Lung (tissue), 12 donors: ENCODE results near the gene SNX9. TPM values are rescaled to one million over a fixed set of nuclear protein-coding genes. Genes with fewer than 3 reads are reported as not detected.

Source experiments
- ATAC-seq: fragments of 200-7000 bp; cut with Tn5 transposase; one replicate; pipeline ENCODE4 v1.9.1; 2020; ENCODE audit warnings: moderate number of reproducible peaks; ENCODE audit not compliant: insufficient read depth, low FRiP score
- DNase-seq, 3 donors: peaks; one replicate each; pipeline ENCODE4 v3.0.0-alpha.2; 2013 to 2017
- H3K27ac ChIP-seq, 2 donors: one replicate each; pipeline ENCODE4 v1.5.1; 2013; ENCODE audit warnings: mild to moderate bottlenecking in 2 of 2, moderate library complexity in 2 of 2, control low read depth in 1 of 2, inconsistent platforms in 1 of 2, low read depth in 1 of 2, low read length in 1 of 2
- H3K27me3 ChIP-seq, 3 donors: one replicate each; pipeline ENCODE4 v1.5.1; 2013; ENCODE audit warnings: low read length in 2 of 3; ENCODE audit not compliant: control insufficient read depth in 3 of 3, insufficient read depth in 3 of 3
- H3K36me3 ChIP-seq, 4 donors: one replicate each; pipeline ENCODE4 v1.5.1; 2013; ENCODE audit warnings: low read length in 4 of 4, mild to moderate bottlenecking in 1 of 4, moderate library complexity in 1 of 4; ENCODE audit not compliant: control insufficient read depth in 4 of 4, insufficient read depth in 4 of 4
- H3K4me1 ChIP-seq, 5 donors: one replicate each; pipeline ENCODE4 v1.5.1; 2013; ENCODE audit warnings: low read length in 5 of 5, mild to moderate bottlenecking in 2 of 5, moderate library complexity in 1 of 5; ENCODE audit not compliant: control insufficient read depth in 5 of 5, insufficient read depth in 5 of 5
- H3K4me3 ChIP-seq: one replicate; pipeline ENCODE4 v1.5.1; 2013; ENCODE audit warnings: mild to moderate bottlenecking, control low read depth, moderate library complexity
- H3K9ac ChIP-seq, 2 donors: one replicate each; pipeline ENCODE4 v1.5.1; 2013; ENCODE audit warnings: low read length in 2 of 2, control low read depth in 1 of 2; ENCODE audit not compliant: insufficient read depth in 1 of 2
- H3K9me3 ChIP-seq, 4 donors: one replicate each; pipeline ENCODE4 v1.5.1; 2013; ENCODE audit warnings: low read length in 3 of 4, mild to moderate bottlenecking in 1 of 4, moderate library complexity in 1 of 4; ENCODE audit not compliant: control insufficient read depth in 4 of 4, insufficient read depth in 3 of 4
- WGBS, 2 donors: extraction: QIAGEN DNeasy Blood & Tissue Kit; methylation state at CpG; one replicate each; pipeline ENCODE4 v1.1.7; 2013; 5-methylcytosine and 5-hydroxymethylcytosine counted together
- polyA plus RNA-seq, 2 donors: library from polyadenylated mRNA; stranded (reverse); fragments of 200-250 nt; gene quantifications; one replicate each; pipeline ENCODE4 v1.2.1, GENCODE V29; 2013
- total RNA-seq, 2 donors: library from RNA; depleted of rRNA in 1 of 2; stranded (reverse); fragments of >200 nt in 1 of 2; gene quantifications; one replicate each; pipeline ENCODE4 v1.2.1, GENCODE V29; 2014 to 2021
- TF ChIP-seq, protein P1 (sequence below): IDR thresholded peaks from 2 replicates; pipeline ENCODE4 v1.5.1; 2012; ENCODE audit warnings: mild to moderate bottlenecking; ENCODE audit errors: control extremely low read depth, extremely low read depth
- donor health status: control.
- donor health status: control.
- donor health status: Bipolar disorder and iron deficiency.
- donor health status: healthy.
- donor health status: DM: yes; HTN: yes; CAD: no.

SNX9 gene
- total and polyA plus RNA-seq, 4 donors, result 13.8 to 35.0 (median 23.8) TPM

GRCh38 chr6:157806131-157806855 lies 16.8 kb upstream of the SNX9 start:
- H3K9ac ChIP-seq, result no peak overlapping the region
- ATAC-seq (no peak), DNase-seq (peak in 2 of 3 donors; percentile 42 to 47)
- H3K9me3 ChIP-seq, result peaks cover 0 to 4% (median under 1%) of the 10 kb centered on the region in 4 donors
- H3K27ac ChIP-seq, result no peak overlapping the region
- H3K27me3 ChIP-seq, result no peaks in the 10 kb centered on the region
- 71 to 85% methylated on average over 3 of the region's 3 CpGs for whole genome bisulfite sequencing, 2 donors
- TF ChIP-seq, protein P1, sequence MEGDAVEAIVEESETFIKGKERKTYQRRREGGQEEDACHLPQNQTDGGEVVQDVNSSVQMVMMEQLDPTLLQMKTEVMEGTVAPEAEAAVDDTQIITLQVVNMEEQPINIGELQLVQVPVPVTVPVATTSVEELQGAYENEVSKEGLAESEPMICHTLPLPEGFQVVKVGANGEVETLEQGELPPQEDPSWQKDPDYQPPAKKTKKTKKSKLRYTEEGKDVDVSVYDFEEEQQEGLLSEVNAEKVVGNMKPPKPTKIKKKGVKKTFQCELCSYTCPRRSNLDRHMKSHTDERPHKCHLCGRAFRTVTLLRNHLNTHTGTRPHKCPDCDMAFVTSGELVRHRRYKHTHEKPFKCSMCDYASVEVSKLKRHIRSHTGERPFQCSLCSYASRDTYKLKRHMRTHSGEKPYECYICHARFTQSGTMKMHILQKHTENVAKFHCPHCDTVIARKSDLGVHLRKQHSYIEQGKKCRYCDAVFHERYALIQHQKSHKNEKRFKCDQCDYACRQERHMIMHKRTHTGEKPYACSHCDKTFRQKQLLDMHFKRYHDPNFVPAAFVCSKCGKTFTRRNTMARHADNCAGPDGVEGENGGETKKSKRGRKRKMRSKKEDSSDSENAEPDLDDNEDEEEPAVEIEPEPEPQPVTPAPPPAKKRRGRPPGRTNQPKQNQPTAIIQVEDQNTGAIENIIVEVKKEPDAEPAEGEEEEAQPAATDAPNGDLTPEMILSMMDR, result no peak
- H3K4me3 ChIP-seq, result no peak overlapping the region
- H3K4me1 ChIP-seq, result no peaks in the 10 kb centered on the region
- no peaks in the 10 kb centered on the region for H3K36me3 ChIP-seq

DNA sequence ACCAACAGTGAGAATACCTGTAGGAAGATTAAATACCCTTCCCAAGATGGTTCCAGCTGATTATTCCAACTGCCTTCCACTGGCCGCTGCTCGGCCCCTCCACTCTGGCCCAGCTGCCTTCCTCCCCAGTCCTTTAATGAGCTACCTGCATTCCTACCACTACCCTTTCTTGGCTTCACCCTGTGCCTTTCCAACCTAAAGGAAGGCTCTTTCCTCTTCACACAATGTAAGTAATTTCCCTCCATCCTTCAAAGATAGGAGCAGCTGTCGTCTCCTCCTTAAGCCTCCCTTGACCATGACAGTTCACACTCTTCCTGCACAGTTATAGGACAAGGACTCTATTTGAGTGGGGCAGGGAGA lies 16.2 kb upstream of the SNX9 start:
- H3K4me3 ChIP-seq, result no peak overlapping the region
- TF ChIP-seq, protein P1, result no peak
- H3K9ac ChIP-seq, result no peak overlapping the region
- 80 to 92% methylated on average over 3 of the region's 3 CpGs for WGBS, 2 donors
- DNase-seq (no peak), ATAC-seq (no peak)
- no peaks in the 10 kb centered on the region for H3K36me3 ChIP-seq
- peaks cover 0 to 4% (median under 1%) of the 10 kb centered on the region in 4 donors for H3K9me3 ChIP-seq
- H3K27ac ChIP-seq, result no peak overlapping the region
- no peaks in the 10 kb centered on the region for H3K27me3 ChIP-seq
- no peaks in the 10 kb centered on the region for H3K4me1 ChIP-seq

- H3K4me3 ChIP-seq, result no peak overlapping the region
- DNase-seq (no peak), ATAC-seq (no peak)
- H3K27ac ChIP-seq, result no peak overlapping the region
- no peaks in the 10 kb centered on the region for H3K4me1 ChIP-seq
- H3K36me3 ChIP-seq, result no peaks in the 10 kb centered on the region
- H3K9ac ChIP-seq, result no peak overlapping the region
- no peaks in the 10 kb centered on the region for H3K27me3 ChIP-seq
- 94 to 96% methylated on average over 2 of the region's 2 CpGs for WGBS, 2 donors
- TF ChIP-seq, protein P1, result no peak
- peaks cover 0 to 4% (median under 1%) of the 10 kb centered on the region in 4 donors for H3K9me3 ChIP-seq
Measured at GRCh38 chr6:157808405-157808950, 14.6 kb upstream of the SNX9 start.
